Adrenal gland (tissue), 12 donors: ENCODE data around the gene OOSP2. TPM values are rescaled to one million over a fixed set of nuclear protein-coding genes. Genes with fewer than 3 reads are reported as not detected.

Experiments used
- DNase-seq, 7 donors: peaks; one replicate each; pipeline ENCODE4 v3.0.0-alpha.2; 2019 to 2020
- H3K27ac ChIP-seq, 5 donors: fragments of 200-600 bp; sonication (generic) in 4 of 5; 1 replicate in 3 of 5; 2 replicates in 2 of 5; pipeline versions ENCODE4 v1.5.1 to v1.8.0; 2016 to 2020; ENCODE audit warnings: mild to moderate bottlenecking in 1 of 5
- H3K27me3 ChIP-seq: fragments of 200-600 bp; 2 replicates; pipeline ENCODE4 v1.8.0; 2021
- H3K36me3 ChIP-seq, 2 donors: fragments of 200-600 bp; replicated peaks in 1 of 2; 1 replicate in 1 of 2; 2 replicates in 1 of 2; pipeline versions ENCODE4 v1.5.1 to v1.8.0; 2018 to 2022
- H3K4me1 ChIP-seq, 2 donors: fragments of 200-600 bp; replicated peaks in 1 of 2; 1 replicate in 1 of 2; 2 replicates in 1 of 2; pipeline versions ENCODE4 v1.5.1 to v1.8.0; 2018 to 2021
- H3K4me3 ChIP-seq, 4 donors: fragments of 200-600 bp; sonication (generic) in 3 of 4; one replicate each; pipeline ENCODE4 v1.5.1; 2016 to 2018
- H3K9me3 ChIP-seq, 3 donors: fragments of 200-600 bp; sonication (generic) in 1 of 3; replicated peaks in 1 of 3; 1 replicate in 2 of 3; 2 replicates in 1 of 3; pipeline versions ENCODE4 v1.5.1 to v1.8.0; 2016 to 2021
- POLR2A ChIP-seq, 2 donors: fragments of 450-650 bp; IDR thresholded peaks; one replicate each; pipeline ENCODE4 v1.6.1; 2017; ENCODE audit warnings: antibody characterized with exemption in 2 of 2, mild to moderate bottlenecking in 2 of 2, moderate library complexity in 1 of 2
- WGBS, 4 donors: extraction: QIAGEN DNeasy Blood & Tissue Kit in 2 of 4; methylation state at CpG; one replicate each; pipeline versions ENCODE4 v1.1.5 to v1.1.7; 2013 to 2017; 5-methylcytosine and 5-hydroxymethylcytosine counted together
- intact Hi-C, 2 donors: fragments of 100-400 bp; cut with DNase I; formaldehyde crosslinking; loops; one replicate each; pipeline versions ENCODE4 v1.14.1 to v1.15.0; 2022 to 2023
- polyA plus RNA-seq, 3 donors: library from polyadenylated mRNA; stranded (reverse); fragments of 200-250 nt in 2 of 3; fragments of 350-450 nt in 1 of 3; fragmentation: Illumina TruSeq in 1 of 3; extraction: RNeasy Lipid Tissue Mini Kit (QIAGEN cat#74804) in 1 of 3; gene quantifications; one replicate each; pipeline ENCODE4 v1.2.3, GENCODE V29; 2013 to 2014
- total RNA-seq, 9 donors: library from RNA; depleted of rRNA in 4 of 9; stranded (reverse); fragments of >200 nt in 4 of 9; fragments of 120-200 nt in 1 of 9; fragmentation: NEBNext Ultra II Directional in 1 of 9; extraction: Animal tissue kit (Norgen Biotek cat#: 25700) in 1 of 9; gene quantifications; one replicate each; pipeline versions ENCODE4 v1.1.0 to v1.2.4, GENCODE V29; 2013 to 2023
- TF ChIP-seq, protein P1 (sequence below), 6 experiments: fragments of 450-650 bp in 4 of 6; fragments of 200-600 bp in 2 of 6; sonication (generic) in 1 of 6; IDR thresholded peaks; 1 replicate in 5 of 6; 2 replicates in 1 of 6; pipeline versions ENCODE4 v1.5.1 to v1.8.0; 2016 to 2021; ENCODE audit warnings: antibody characterized with exemption in 6 of 6, mild to moderate bottlenecking in 2 of 6, moderate library complexity in 1 of 6
- donor health status: healthy with polysubstance abuse.
- donor health status: Bipolar disorder and iron deficiency.
- donor health status: DM: yes; HTN: yes; CAD: no.
- donor health status: DM: no; HTN: no; CAD: no.
- donor health status: DM: no; HTN: no; CAD: no.
- donor health status: DM: yes; HTN: yes; CAD: no.

OOSP2 gene
- total and polyA plus RNA-seq, 12 donors = not detected

DNA sequence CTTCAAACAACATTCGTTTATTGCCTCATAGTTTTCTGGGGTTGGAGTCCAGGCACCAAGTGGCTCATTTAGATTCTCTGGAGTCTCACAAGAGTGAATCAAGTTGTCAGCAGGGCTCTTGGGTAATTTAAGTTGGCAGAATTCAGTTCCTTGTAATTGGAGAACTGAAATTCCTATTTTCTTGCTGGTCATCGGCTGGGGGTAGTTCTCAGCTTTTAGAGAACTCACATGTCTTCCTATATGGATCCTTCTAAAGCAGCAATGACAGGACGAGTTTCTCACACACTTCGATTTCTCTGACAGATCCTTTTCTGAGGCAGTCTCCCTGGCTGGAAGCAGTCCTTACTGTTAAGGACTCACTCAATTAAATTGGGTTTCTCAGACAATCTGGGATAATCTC is 40.5 kb upstream of the OOSP2 start:
- TF ChIP-seq, protein P1, sequence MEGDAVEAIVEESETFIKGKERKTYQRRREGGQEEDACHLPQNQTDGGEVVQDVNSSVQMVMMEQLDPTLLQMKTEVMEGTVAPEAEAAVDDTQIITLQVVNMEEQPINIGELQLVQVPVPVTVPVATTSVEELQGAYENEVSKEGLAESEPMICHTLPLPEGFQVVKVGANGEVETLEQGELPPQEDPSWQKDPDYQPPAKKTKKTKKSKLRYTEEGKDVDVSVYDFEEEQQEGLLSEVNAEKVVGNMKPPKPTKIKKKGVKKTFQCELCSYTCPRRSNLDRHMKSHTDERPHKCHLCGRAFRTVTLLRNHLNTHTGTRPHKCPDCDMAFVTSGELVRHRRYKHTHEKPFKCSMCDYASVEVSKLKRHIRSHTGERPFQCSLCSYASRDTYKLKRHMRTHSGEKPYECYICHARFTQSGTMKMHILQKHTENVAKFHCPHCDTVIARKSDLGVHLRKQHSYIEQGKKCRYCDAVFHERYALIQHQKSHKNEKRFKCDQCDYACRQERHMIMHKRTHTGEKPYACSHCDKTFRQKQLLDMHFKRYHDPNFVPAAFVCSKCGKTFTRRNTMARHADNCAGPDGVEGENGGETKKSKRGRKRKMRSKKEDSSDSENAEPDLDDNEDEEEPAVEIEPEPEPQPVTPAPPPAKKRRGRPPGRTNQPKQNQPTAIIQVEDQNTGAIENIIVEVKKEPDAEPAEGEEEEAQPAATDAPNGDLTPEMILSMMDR (IDR thresholded peaks at IDR 0.05) = no peak
- 44 to 56% (median 51%) methylated on average over 4 of the region's 4 CpGs for WGBS, 4 donors
- intact Hi-C loops = no loop called here
- no peaks in the 10 kb centered on the region for H3K4me1 ChIP-seq
- H3K27ac ChIP-seq = no peak overlapping the region
- H3K4me3 ChIP-seq = no peak overlapping the region
- no peaks in the 10 kb centered on the region for H3K27me3 ChIP-seq
- no peak for DNase-seq
- H3K36me3 ChIP-seq = no peaks in the 10 kb centered on the region
- H3K9me3 ChIP-seq = no peaks in the 10 kb centered on the region

DNA sequence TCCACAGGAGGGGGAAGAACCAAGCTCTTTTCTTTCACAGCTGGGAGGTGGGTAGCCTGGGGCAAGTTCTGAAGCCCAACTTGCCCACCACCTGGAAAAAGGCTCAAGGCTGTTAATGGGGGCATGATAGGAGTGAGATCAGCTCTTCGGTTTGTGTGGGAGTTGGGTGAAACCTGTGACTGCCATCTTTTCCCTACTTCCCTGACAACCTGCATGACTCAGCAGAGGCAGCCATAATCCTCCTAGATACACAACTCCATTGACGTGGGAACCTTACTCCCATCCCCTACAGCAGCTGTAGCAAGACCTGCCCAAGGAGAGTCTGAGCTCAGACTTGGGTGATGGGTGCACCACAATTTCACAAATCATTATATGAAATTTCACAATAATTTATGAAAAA is 36.5 kb upstream of the OOSP2 start:
- Histone ChIP-seq H3K4me3 (no peak overlapping the region), H3K36me3 (no peaks in the 10 kb centered on the region), H3K27me3 (no peaks in the 10 kb centered on the region), H3K27ac (no peak overlapping the region), H3K4me1 (no peaks in the 10 kb centered on the region), H3K9me3 (no peaks in the 10 kb centered on the region)
- TF ChIP-seq, protein P1 (IDR thresholded peaks at IDR 0.05) = no peak
- no peak for DNase-seq
- intact Hi-C loops = no loop called here
- 58 to 72% (median 70%) methylated on average over 2 of the region's 2 CpGs for whole genome bisulfite sequencing, 4 donors

DNA sequence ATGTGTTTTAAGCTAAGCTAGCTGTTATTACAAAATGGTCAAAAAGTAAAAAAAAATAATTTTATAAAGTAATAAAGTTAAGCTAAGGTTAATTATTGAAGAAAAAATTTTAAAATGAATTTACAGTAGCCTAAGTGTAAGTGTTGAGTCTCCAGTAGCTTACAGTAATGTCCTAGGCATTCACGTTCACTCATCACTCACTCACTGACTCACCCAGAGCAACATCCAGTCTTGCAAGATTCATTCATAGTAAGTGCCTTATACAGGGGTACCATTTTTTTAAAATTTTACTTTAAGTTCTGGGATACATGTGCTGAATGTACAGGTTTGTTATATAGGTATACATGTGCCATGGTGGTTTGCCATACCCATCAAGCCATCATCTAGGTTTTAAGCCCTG is 34.8 kb upstream of the OOSP2 start:
- WGBS, 4 donors = 66 to 88% (median 70%) methylated on average over 1 of the region's 1 CpG
- no peak for TF ChIP-seq POLR2A (IDR thresholded peaks at IDR 0.05)
- TF ChIP-seq, protein P1 (IDR thresholded peaks at IDR 0.05) = no peak
- Histone ChIP-seq H3K9me3 (no peaks in the 10 kb centered on the region), H3K4me1 (no peaks in the 10 kb centered on the region), H3K27ac (no peak overlapping the region), H3K27me3 (no peaks in the 10 kb centered on the region), H3K36me3 (no peaks in the 10 kb centered on the region), H3K4me3 (no peak overlapping the region)
- no peak for DNase-seq
- intact Hi-C loops = no loop called here

- no peaks in the 10 kb centered on the region for H3K36me3 ChIP-seq
- no peaks in the 10 kb centered on the region for H3K9me3 ChIP-seq
- H3K4me1 ChIP-seq = no peaks in the 10 kb centered on the region
- H3K27me3 ChIP-seq = no peaks in the 10 kb centered on the region
- WGBS, 4 donors = 75 to 94% (median 85%) methylated on average over 1 of the region's 1 CpG
- intact Hi-C loops = no loop called here
- TF ChIP-seq POLR2A (IDR thresholded peaks at IDR 0.05) = no peak
- TF ChIP-seq, protein P1 (IDR thresholded peaks at IDR 0.05) = no peak
- no peak within 1 kb of the TSS for H3K27ac ChIP-seq
- DNase-seq = no peak
- H3K4me3 ChIP-seq = no peak within 1 kb of the TSS
Measured at GRCh38 chr11:60016881-60017280, 23.3 kb upstream of the OOSP2 start, which contains the start of gene OOSP4B. Gene OOSP4B, plus strand, starts transcription at chr11:60017181.
